GM19395 (cell line): Measurements from ENCODE around the gene OVOL1.

ENCODE experiments used
- ATAC-seq: cut with Tn5 transposase; IDR thresholded peaks from one replicate; pipeline ENCODE4 v1.9.1; 2021; ENCODE audit warnings: mild to moderate bottlenecking, moderate library complexity; ENCODE audit not compliant: unreplicated experiment

The OVOL1 gene

GRCh38 chr11:65790902-65791650, 4.2 kb downstream of the OVOL1 start:
- no peak for ATAC-seq

- peak; percentile 82 for ATAC-seq
Observed at GRCh38 chr11:65791719-65792213, 4.9 kb downstream of the OVOL1 start.

- ATAC-seq = no peak
Observed at GRCh38 chr11:65792456-65792855, 5.6 kb downstream of the OVOL1 start.

GRCh38 chr11:65793144-65793581, 6.3 kb downstream of the OVOL1 start:
- ATAC-seq = no peak

- no peak for ATAC-seq
Observed at GRCh38 chr11:65793625-65794400, 7.0 kb downstream of the OVOL1 start.

- ATAC-seq = no peak
Observed at GRCh38 chr11:65794570-65795510, 8.0 kb downstream of the OVOL1 start.

GRCh38 chr11:65796726-65797601, 10.1 kb downstream of the OVOL1 start:
- no peak for ATAC-seq

GRCh38 chr11:65797711-65798110, 10.8 kb downstream of the OVOL1 start:
- ATAC-seq = no peak

- no peak for ATAC-seq
Observed at GRCh38 chr11:65798882-65799281, 12.0 kb downstream of the OVOL1 start.

- ATAC-seq = no peak
Observed at GRCh38 chr11:65801153-65801987, 14.5 kb downstream of the OVOL1 start.

GRCh38 chr11:65802841-65803240, 16.0 kb downstream of the OVOL1 start:
- peak; percentile 87 for ATAC-seq

GRCh38 chr11:65803797-65804492, 17.1 kb downstream of the OVOL1 start:
- no peak for ATAC-seq

GRCh38 chr11:65806979-65807378, 20.1 kb downstream of the OVOL1 start:
- no peak for ATAC-seq

GRCh38 chr11:65808744-65809341, 22.0 kb downstream of the OVOL1 start:
- ATAC-seq = no peak

GRCh38 chr11:65809496-65809895, 22.6 kb downstream of the OVOL1 start:
- ATAC-seq = no peak

- no peak for ATAC-seq
Observed at GRCh38 chr11:65810046-65810868, 23.4 kb downstream of the OVOL1 start.

- ATAC-seq = no peak
Observed at GRCh38 chr11:65811764-65812475, 25.1 kb downstream of the OVOL1 start.
